Coronary artery (tissue), 2 donors: Measurements from ENCODE around the gene NOS1.

Experiments
- DNase-seq: peaks from one replicate; pipeline ENCODE4 v3.0.0-alpha.2; 2017; ENCODE audit warnings: low spot score
- H3K27ac ChIP-seq, 2 donors: fragments of 200-600 bp; sonication (generic); one replicate each; pipeline ENCODE4 v1.5.1; 2016 to 2019
- H3K4me3 ChIP-seq: fragments of 200-600 bp; sonication (generic); 2 replicates; pipeline ENCODE4 v1.5.1; 2016; ENCODE audit warnings: mild to moderate bottlenecking, moderate library complexity
- TF ChIP-seq, protein P1 (sequence below): fragments of 200-600 bp; sonication (generic); IDR thresholded peaks from one replicate; pipeline ENCODE4 v1.5.1; 2019; ENCODE audit warnings: antibody characterized with exemption

Gene NOS1

DNA sequence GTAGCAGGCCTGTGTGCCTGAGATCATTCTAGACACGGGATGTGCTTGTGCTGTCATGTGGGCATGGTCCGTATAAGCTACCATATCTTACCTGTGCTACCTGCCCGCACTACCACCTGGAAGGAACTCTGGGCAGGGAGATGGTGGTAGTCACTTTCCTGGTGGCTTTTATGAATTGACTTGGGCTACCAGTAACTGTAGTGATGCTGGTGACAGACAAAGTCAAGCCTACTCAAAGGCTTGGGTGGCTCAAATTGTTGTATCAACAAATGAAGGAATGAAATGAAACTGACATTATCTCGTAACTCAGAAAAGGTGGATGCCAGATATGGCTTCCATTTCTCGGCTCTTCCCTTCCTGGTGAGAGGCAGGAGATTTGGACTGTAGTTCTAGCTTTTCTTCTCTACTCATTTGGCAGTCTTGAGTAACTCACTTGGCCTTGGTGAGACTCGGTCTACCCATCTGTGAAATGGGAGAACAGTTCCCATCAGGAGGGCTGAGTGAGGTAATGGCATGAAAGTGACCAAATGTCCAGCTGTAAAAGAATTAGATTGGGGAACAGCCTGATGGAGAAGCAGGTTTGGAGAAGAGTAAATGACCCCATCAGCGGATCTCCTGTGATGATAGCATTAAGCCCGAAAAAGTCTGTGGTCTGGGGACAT lies 81.3 kb downstream of the NOS1 start:
- H3K27ac ChIP-seq = no peak overlapping the region
- TF ChIP-seq, protein P1, sequence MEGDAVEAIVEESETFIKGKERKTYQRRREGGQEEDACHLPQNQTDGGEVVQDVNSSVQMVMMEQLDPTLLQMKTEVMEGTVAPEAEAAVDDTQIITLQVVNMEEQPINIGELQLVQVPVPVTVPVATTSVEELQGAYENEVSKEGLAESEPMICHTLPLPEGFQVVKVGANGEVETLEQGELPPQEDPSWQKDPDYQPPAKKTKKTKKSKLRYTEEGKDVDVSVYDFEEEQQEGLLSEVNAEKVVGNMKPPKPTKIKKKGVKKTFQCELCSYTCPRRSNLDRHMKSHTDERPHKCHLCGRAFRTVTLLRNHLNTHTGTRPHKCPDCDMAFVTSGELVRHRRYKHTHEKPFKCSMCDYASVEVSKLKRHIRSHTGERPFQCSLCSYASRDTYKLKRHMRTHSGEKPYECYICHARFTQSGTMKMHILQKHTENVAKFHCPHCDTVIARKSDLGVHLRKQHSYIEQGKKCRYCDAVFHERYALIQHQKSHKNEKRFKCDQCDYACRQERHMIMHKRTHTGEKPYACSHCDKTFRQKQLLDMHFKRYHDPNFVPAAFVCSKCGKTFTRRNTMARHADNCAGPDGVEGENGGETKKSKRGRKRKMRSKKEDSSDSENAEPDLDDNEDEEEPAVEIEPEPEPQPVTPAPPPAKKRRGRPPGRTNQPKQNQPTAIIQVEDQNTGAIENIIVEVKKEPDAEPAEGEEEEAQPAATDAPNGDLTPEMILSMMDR = no peak
- no peak for DNase-seq
- no peak overlapping the region for H3K4me3 ChIP-seq

DNA sequence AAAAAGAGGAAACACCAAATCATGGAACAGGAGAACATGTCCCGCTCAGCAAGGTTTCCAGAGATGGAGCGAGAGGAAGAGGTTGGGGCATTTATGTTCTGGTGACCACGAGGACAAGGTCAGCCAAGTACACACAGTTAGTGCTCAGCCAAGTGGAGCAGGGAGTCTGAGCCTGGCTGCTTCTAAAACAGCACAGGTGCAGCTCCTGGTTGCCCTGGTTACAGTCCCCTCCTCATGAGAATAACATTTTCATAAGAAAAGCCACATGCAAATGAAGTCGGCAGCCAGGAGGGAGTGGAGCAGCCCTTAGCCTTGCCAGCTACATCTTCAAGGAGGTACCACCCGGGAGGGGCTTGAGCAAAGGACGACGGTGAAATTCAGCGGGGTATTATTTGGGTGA lies 81.8 kb downstream of the NOS1 start:
- TF ChIP-seq, protein P1 = no peak
- no peak for DNase-seq

DNA sequence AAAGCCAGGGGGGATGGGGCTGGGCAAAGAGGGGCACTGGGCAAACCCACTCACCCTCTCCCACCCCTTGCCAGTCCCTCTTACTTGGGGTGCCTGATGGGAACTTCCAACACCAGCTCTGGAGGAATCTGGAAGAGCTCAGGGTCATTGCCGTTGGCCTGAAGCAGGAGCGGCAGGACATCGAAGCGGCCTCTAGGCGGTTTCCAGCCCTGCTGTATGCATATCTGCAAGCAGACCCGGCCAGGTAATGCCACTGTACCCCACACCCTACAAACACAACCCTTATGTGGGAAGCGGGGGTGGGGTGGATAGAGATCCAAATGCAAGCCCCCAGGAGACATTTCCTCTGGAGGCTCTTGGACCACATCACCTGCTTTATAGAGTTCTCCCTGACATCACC lies 83.6 kb downstream of the NOS1 start:
- TF ChIP-seq, protein P1 = no peak
- no peak for DNase-seq
- Histone ChIP-seq H3K27ac (no peak overlapping the region), H3K4me3 (no peak overlapping the region)

More for the DNA sequence above, 81.8 kb downstream of the NOS1 start:
- Histone ChIP-seq H3K4me3 (no peak overlapping the region), H3K27ac (no peak overlapping the region)

DNA sequence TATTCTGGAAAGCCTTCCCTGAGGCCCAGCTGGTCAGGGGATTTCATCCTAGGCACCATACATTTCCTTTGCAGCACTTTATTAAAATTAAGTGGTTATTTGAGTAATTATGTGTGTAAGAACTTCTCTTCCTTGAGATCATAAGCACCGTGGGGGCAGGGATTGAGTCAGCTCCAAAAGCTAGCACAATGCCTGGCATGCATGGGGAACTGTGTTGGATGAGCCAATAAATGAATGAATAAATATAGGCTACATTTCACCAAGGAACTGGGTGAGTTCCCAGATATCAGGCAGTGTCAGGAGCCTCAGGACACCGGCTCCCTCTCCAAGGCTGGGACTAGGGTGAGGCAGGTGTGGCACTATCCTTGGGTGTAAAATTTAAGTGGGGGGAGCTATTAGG lies 88.3 kb downstream of the NOS1 start:
- DNase-seq = no peak
- TF ChIP-seq, protein P1 = no peak
- no peak overlapping the region for H3K27ac ChIP-seq
- no peak overlapping the region for H3K4me3 ChIP-seq

DNA sequence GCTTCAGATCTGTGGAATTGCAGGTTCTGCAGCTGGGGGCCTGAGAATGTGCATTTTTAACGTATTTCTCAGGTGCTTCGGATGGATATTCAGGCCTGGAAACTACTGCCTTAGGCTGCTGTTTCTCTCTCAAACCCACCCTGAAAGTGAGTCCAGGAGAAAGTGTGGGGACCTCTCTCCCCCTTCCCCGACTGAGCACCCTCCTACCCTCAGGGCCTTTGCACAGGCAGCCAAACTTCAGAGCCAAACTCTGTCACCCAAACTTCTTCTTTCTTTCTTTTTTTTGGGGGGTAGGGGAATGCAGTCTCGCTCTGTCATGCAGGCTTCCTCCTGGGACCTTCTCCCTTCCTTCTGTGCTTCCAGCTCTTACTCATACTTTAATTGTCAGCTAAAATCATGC lies 88.7 kb downstream of the NOS1 start:
- Histone ChIP-seq H3K4me3 (no peak overlapping the region), H3K27ac (no peak overlapping the region)
- TF ChIP-seq, protein P1 = no peak
- DNase-seq = no peak

DNA sequence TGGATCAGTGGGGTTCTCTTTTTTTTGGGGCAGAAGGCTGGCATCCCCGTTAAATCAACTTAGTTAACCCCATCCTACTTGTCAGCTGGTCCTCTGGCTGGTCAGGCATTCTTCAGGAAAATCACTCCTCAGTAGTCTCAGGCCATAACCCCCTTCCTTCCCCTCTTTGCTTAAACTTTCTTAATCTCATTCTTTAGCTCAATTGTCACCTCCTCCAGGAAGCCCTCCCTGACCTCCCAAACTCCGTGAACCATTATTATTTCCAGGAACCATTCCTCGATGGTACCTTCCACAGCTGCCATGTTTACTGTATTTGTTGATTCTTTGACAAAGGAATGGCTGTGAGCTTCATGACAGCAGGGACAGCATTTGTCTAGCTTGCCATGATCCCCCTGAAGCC lies 98.7 kb downstream of the NOS1 start:
- H3K4me3 ChIP-seq = no peak overlapping the region
- TF ChIP-seq, protein P1 = no peak
- no peak overlapping the region for H3K27ac ChIP-seq
- no peak for DNase-seq

DNA sequence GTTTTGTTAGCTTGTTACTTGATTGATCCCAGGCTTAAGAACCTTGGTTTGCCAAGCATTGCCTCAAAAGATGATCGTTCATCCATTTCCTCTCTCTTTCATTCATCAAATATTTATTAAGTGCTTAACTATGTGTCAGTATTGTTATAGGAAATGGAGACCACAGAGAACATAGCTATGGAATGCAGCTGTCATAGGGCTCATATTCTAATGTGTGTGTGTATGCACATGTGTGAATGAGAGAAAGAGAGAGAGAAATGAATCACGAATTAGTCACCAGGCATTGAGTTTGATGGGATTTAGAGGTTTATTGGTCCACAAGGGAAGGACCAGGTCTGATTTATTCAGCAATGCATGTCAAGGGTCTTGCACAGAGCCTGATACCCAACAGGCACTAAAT lies 100.2 kb downstream of the NOS1 start:
- no peak overlapping the region for H3K27ac ChIP-seq
- no peak for DNase-seq
- TF ChIP-seq, protein P1 = no peak
- H3K4me3 ChIP-seq = no peak overlapping the region
